ENCODE results near the gene BTBD16.

Gene BTBD16

GRCh38 chr10:122248356-122249302 is 22.5 kb upstream of the BTBD16 start:
- DNase-seq (ENCODE audit: extremely low read depth, low read depth), result no peak
- TF ChIP-seq CTCF (IDR thresholded peaks at IDR 0.05; ENCODE audit: low read depth, low read length), result no peak

GRCh38 chr10:122249303-122249850 is 21.7 kb upstream of the BTBD16 start:
- DNase-seq (ENCODE audit: extremely low read depth, low read depth), result no peak
- no peak for TF ChIP-seq CTCF (IDR thresholded peaks at IDR 0.05; ENCODE audit: low read depth, low read length)

GRCh38 chr10:122249991-122250750 is 20.9 kb upstream of the BTBD16 start:
- TF ChIP-seq CTCF (IDR thresholded peaks at IDR 0.05; ENCODE audit: low read depth, low read length), result no peak
- no peak for DNase-seq (ENCODE audit: extremely low read depth, low read depth)

GRCh38 chr10:122251459-122252255 is 19.4 kb upstream of the BTBD16 start:
- DNase-seq (ENCODE audit: extremely low read depth, low read depth), result no peak
- TF ChIP-seq CTCF (IDR thresholded peaks at IDR 0.05; ENCODE audit: low read depth, low read length), result no peak

DNA sequence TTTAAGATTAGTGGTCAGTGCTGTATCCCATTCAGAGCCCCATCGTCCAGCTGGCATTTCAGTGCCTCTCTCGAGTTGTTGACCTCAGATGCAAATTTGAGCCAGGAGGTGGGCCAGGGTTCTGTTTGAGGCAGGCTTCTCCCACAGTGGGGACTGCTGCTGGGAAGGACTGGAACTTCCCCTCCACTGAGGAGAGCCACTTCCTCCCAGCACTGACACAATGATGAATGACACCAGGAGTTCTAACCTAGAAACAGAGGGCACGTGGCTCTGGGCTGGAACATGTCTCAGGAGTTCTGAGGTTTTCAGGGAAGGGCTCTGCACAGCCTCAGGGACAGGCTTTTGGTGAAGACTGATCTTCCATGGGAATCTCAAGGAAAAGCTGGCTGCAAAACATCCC is 18.3 kb upstream of the BTBD16 start:
- no peak for TF ChIP-seq CTCF (IDR thresholded peaks at IDR 0.05; ENCODE audit: low read depth, low read length)
- DNase-seq (ENCODE audit: extremely low read depth, low read depth), result no peak

- TF ChIP-seq CTCF (IDR thresholded peaks at IDR 0.05; ENCODE audit: low read depth, low read length), result no peak
- DNase-seq (ENCODE audit: extremely low read depth, low read depth), result no peak
Measured at GRCh38 chr10:122253605-122254004, 17.5 kb upstream of the BTBD16 start.

Data from AG09319 (cell line).